Smooth muscle cell (in vitro differentiated cells): Measurements from ENCODE around the gene SLCO3A1. TPM values are rescaled to one million over a fixed set of nuclear protein-coding genes. Genes with fewer than 3 reads are reported as not detected.

Experiments
- DNase-seq: peaks from one replicate; lab custom pipeline; 2025; ENCODE audit not compliant: unreplicated experiment; lab: John Stamatoyannopoulos, UW
- H2AFZ ChIP-seq: fragments of 200-600 bp; sonication (generic); 2 replicates; pipeline ENCODE4 v1.6.0; 2016; ENCODE audit warnings: antibody characterized with exemption, low read depth, mild to moderate bottlenecking
- H3F3A ChIP-seq: fragments of 200-600 bp; sonication (generic); 2 replicates; pipeline ENCODE4 v1.6.0; 2017; ENCODE audit warnings: antibody characterized with exemption, low read depth
- H3K27ac ChIP-seq: fragments of 200-600 bp; sonication (generic); 2 replicates; pipeline ENCODE4 v1.5.1; 2016; ENCODE audit warnings: low read depth, mild to moderate bottlenecking
- H3K27me3 ChIP-seq: fragments of 200-600 bp; sonication (generic); 2 replicates; pipeline ENCODE4 v1.6.1; 2016; ENCODE audit warnings: low read depth, mild to moderate bottlenecking
- H3K36me3 ChIP-seq: fragments of 200-600 bp; sonication (generic); 2 replicates; pipeline ENCODE4 v1.5.1; 2016; ENCODE audit warnings: low read depth
- H3K4me1 ChIP-seq: fragments of 200-600 bp; sonication (generic); 2 replicates; pipeline ENCODE4 v1.5.1; 2016; ENCODE audit warnings: low read depth
- H3K4me2 ChIP-seq: fragments of 200-600 bp; sonication (generic); 2 replicates; pipeline ENCODE4 v1.6.0; 2016; ENCODE audit warnings: mild to moderate bottlenecking
- H3K4me3 ChIP-seq: fragments of 200-600 bp; sonication (generic); 2 replicates; pipeline ENCODE4 v1.5.1; 2016; ENCODE audit warnings: mild to moderate bottlenecking
- H3K79me2 ChIP-seq: fragments of 200-600 bp; sonication (generic); 2 replicates; pipeline ENCODE4 v1.6.0; 2016; ENCODE audit warnings: low read depth, mild to moderate bottlenecking
- H3K9ac ChIP-seq: fragments of 200-600 bp; sonication (generic); 2 replicates; pipeline ENCODE4 v1.6.0; 2016; ENCODE audit warnings: low read depth
- H3K9me3 ChIP-seq: fragments of 200-600 bp; sonication (generic); replicated peaks from 2 replicates; pipeline ENCODE4 v1.5.1; 2016; ENCODE audit warnings: low read depth
- H4K20me1 ChIP-seq: fragments of 200-600 bp; sonication (generic); 2 replicates; pipeline ENCODE4 v1.6.0; 2016; ENCODE audit warnings: low read depth
- WGBS: methylation state at CpG from one replicate; pipeline ENCODE4 v1.1.7; 2016; ENCODE audit warnings: low lambda C conversion rate; 5-methylcytosine and 5-hydroxymethylcytosine counted together
- polyA plus RNA-seq: library from polyadenylated mRNA; unstranded; fragments of >200 nt; fragmentation: Nextera tagmentation; extraction: Ambion mirVana; gene quantifications from 2 replicates; pipeline ENCODE4 v1.2.1, GENCODE V29; 2016
- total RNA-seq: library from RNA; depleted of rRNA; stranded (reverse); fragments of >200 nt; gene quantifications from 2 replicates; pipeline ENCODE4 v1.2.3, GENCODE V29; 2014
- TF ChIP-seq, protein P1 (sequence below): fragments of 200-600 bp; sonication (generic); IDR thresholded peaks from 2 replicates; pipeline ENCODE4 v1.5.1; 2017; ENCODE audit warnings: borderline replicate concordance, mild to moderate bottlenecking, antibody characterized with exemption; ENCODE audit not compliant: insufficient read depth, poor library complexity, severe bottlenecking

Gene SLCO3A1
- total and polyA plus RNA-seq, 2 experiments from 2014 or later = 1.3 to 12.6 TPM

DNA sequence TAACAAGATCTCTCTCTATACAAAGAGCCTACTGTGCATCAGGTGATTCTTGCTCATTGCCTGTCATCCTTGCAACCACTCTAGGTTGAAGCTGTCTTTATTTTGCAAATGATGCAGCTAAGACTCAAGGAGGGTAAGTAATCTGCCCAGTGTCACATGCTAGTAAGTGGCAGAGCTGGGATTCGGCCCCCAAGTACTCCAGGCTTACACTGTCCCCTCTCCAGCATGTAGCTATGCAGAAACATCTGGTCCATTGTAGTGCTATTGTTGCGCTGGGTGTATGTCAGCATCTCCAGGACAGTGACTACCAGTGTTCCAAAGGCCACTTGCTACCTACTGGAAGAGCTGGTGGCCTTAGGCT is 248.9 kb downstream of the SLCO3A1 start:
- no peaks in the 10 kb centered on the region for H3K79me2 ChIP-seq
- no peak overlapping the region for H2AFZ ChIP-seq
- H3K4me2 ChIP-seq = no peak overlapping the region
- H3K27me3 ChIP-seq = no peaks in the 10 kb centered on the region
- H3K27ac ChIP-seq = no peak overlapping the region
- no peak overlapping the region for H3K9ac ChIP-seq
- no peaks in the 10 kb centered on the region for H3F3A ChIP-seq
- peaks cover 13% of the 10 kb centered on the region for H3K4me1 ChIP-seq
- 90% methylated on average over 2 of the region's 2 CpGs for WGBS
- no peaks in the 10 kb centered on the region for H3K9me3 ChIP-seq
- no peaks in the 10 kb centered on the region for H4K20me1 ChIP-seq
- DNase-seq = no peak
- TF ChIP-seq, protein P1, sequence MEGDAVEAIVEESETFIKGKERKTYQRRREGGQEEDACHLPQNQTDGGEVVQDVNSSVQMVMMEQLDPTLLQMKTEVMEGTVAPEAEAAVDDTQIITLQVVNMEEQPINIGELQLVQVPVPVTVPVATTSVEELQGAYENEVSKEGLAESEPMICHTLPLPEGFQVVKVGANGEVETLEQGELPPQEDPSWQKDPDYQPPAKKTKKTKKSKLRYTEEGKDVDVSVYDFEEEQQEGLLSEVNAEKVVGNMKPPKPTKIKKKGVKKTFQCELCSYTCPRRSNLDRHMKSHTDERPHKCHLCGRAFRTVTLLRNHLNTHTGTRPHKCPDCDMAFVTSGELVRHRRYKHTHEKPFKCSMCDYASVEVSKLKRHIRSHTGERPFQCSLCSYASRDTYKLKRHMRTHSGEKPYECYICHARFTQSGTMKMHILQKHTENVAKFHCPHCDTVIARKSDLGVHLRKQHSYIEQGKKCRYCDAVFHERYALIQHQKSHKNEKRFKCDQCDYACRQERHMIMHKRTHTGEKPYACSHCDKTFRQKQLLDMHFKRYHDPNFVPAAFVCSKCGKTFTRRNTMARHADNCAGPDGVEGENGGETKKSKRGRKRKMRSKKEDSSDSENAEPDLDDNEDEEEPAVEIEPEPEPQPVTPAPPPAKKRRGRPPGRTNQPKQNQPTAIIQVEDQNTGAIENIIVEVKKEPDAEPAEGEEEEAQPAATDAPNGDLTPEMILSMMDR = no peak
- H3K4me3 ChIP-seq = no peak overlapping the region
- no peaks in the 10 kb centered on the region for H3K36me3 ChIP-seq

DNA sequence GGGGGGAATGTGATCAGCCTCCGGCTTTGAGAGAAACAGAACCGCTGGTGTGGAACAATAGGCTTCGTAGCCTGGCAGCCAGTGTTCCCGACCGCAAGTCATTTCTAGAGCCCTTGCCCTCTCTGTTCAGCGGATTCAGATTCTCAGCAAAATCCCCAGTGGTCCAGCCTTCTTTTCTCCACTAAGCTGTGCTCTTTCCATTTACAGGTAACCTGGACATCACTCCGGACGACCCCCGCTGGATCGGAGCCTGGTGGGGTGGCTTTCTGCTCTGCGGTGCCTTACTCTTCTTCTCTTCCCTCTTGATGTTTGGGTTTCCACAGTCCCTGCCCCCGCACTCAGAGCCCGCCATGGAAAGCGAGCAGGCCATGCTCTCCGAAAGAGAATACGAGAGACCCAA is 250.6 kb downstream of the SLCO3A1 start:
- no peak overlapping the region for H3K27ac ChIP-seq
- WGBS = 92% methylated on average over 16 of the region's 16 CpGs
- TF ChIP-seq, protein P1 = no peak

DNA sequence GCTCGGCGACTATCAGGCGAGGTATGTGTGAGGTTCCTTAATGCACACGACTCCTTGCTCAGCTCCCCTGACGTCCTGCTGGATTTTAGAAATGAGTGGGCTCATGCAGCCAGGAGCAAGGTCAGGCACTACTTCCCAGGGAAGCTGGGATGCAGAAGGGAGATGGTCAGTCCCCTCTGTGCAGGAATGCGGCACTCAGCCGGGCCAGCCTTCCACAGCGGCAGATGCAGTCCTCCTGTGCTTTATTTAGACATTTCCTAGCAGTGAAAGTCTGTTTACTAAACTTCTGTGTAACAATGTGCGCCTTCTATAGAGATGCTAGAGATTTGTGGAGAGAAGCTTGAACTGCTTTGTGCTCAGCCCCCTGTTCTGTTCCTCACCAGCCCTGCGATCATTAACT is 252.1 kb downstream of the SLCO3A1 start:
- WGBS = 84% methylated on average over 10 of the region's 10 CpGs
- no peaks in the 10 kb centered on the region for H3K79me2 ChIP-seq
- H3K9ac ChIP-seq = no peak overlapping the region
- no peaks in the 10 kb centered on the region for H3K36me3 ChIP-seq
- TF ChIP-seq, protein P1 = no peak
- no peaks in the 10 kb centered on the region for H3K9me3 ChIP-seq
- H3F3A ChIP-seq = no peaks in the 10 kb centered on the region
- H3K4me1 ChIP-seq = peaks cover 10% of the 10 kb centered on the region
- H4K20me1 ChIP-seq = no peaks in the 10 kb centered on the region
- H2AFZ ChIP-seq = no peak overlapping the region
- H3K27ac ChIP-seq = no peak overlapping the region
- H3K27me3 ChIP-seq = no peaks in the 10 kb centered on the region
- no peak for DNase-seq
- no peak overlapping the region for H3K4me3 ChIP-seq
- no peak overlapping the region for H3K4me2 ChIP-seq

More for the DNA sequence above, 250.6 kb downstream of the SLCO3A1 start:
- H3K36me3 ChIP-seq = no peaks in the 10 kb centered on the region
- no peaks in the 10 kb centered on the region for H4K20me1 ChIP-seq
- peaks cover 10% of the 10 kb centered on the region for H3K4me1 ChIP-seq
- no peaks in the 10 kb centered on the region for H3K79me2 ChIP-seq
- H3K9ac ChIP-seq = no peak overlapping the region
- H3K4me2 ChIP-seq = no peak overlapping the region
- H3K9me3 ChIP-seq = no peaks in the 10 kb centered on the region
- no peak overlapping the region for H3K4me3 ChIP-seq
- no peaks in the 10 kb centered on the region for H3F3A ChIP-seq
- DNase-seq = no peak
- no peak overlapping the region for H2AFZ ChIP-seq
- no peaks in the 10 kb centered on the region for H3K27me3 ChIP-seq

DNA sequence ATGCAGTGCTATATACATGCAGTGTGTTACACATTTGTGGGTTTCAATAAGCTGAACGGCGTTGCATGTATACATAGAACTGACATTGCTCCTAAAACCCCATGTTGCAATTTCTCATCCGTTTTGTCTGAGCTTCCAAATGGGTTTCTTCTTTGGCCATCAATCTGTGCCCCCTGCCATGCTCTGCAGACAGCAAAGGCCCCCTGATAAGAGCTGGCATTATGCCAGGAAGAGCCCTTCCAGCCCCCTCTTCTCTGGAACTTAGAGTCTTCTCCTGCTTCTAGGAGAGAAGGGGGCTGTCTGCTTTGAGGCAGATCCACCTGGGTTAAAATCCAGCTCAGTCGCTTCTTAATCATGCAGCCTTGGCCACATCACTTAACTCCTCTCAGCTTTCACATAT is 254.0 kb downstream of the SLCO3A1 start:
- H3K9ac ChIP-seq = no peak overlapping the region
- no peaks in the 10 kb centered on the region for H3K9me3 ChIP-seq
- DNase-seq = no peak
- H3K4me2 ChIP-seq = no peak overlapping the region
- no peak overlapping the region for H2AFZ ChIP-seq
- no peak overlapping the region for H3K27ac ChIP-seq
- WGBS = 57% methylated on average over 4 of the region's 4 CpGs
- no peaks in the 10 kb centered on the region for H3K4me1 ChIP-seq
- TF ChIP-seq, protein P1 = no peak
- H3K36me3 ChIP-seq = no peaks in the 10 kb centered on the region
- H4K20me1 ChIP-seq = no peaks in the 10 kb centered on the region
- no peak overlapping the region for H3K4me3 ChIP-seq
- H3K27me3 ChIP-seq = no peaks in the 10 kb centered on the region
- no peaks in the 10 kb centered on the region for H3F3A ChIP-seq
- H3K79me2 ChIP-seq = no peaks in the 10 kb centered on the region
